ENCODE measurements around the gene MDP1.
"Not testable (repeated sequence)": the region's sequence is repeated elsewhere in the genome, so short reads cannot be mapped to it uniquely, and the experiment has no call there.

MDP1 gene

DNA sequence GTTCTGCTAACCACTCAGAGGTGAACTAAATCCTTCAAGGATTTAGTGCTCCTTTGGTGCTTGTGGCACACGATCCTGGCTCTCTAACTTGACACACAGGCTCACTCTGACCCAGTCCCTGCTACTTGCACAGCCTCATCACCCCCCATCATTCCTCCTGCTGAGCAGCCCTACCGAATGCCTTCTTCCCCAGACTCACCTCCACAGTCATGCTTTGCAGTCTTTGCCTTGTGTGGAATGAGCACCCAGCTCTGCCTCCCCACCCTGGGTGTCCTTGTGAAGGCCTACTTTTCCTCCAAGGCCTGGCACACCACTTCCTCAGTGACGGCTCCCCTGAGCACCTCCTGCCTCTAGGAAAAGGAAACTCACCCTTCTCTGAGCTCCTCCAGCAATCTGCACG, 34.5 kb upstream of the MDP1 start:
- no peak for DNase-seq

DNA sequence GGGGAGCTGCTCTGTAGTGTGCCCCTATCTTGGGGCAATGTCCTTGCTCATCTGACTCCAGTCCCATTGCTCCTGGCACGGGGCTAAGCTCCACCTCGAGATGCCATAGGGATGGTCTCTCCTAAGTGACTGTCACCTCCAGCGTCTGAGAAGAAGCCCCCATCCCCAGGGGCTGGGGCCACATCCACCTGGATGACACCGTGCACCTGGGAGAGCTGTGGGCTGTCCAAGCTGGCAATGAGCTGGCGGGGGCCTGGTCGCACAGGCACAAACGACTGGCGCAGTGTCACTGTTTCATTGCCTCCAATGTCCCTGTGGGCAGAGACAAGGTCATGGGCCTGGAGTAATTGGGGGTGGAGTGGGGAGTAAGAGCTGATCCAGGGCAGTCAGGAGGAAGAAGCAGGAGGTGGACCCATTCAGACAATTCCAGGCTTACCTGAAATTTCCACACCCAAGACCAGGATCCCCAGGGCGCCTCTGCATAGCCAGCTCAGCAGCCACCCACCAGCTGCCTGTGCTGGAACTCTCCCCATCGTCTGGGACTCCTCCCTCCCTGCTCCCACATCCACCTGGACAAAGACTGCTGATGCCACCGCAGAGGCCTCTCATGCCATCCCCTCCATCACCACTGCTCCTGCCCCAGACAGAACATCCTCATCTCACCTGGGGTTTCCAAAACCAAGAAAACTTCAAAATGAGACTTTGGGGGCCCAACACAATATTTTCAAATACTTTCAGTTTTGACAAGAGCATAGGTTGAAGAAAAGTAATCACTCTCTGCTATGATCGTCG, 33.6 kb upstream of the MDP1 start:
- no peak for DNase-seq

DNA sequence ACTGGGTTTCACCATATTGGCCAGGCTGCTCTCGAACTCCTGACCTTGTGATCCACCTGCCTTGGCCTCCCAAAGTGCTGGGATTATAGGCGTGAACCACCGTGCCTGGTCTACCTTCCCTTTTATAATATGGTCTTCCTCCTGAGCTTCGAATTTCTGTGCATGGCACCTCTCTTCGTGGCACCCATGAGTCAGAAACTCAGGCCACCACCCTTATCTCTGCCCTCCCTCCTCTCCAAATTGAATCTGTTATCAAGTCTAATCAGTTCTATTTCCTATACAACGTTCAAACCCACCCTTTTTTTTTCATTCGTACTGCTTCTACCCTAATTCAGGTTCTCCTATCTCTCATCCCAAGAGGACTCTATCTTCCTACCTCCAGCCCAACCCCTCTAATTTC, 31.6 kb upstream of the MDP1 start:
- no peak for DNase-seq

DNA sequence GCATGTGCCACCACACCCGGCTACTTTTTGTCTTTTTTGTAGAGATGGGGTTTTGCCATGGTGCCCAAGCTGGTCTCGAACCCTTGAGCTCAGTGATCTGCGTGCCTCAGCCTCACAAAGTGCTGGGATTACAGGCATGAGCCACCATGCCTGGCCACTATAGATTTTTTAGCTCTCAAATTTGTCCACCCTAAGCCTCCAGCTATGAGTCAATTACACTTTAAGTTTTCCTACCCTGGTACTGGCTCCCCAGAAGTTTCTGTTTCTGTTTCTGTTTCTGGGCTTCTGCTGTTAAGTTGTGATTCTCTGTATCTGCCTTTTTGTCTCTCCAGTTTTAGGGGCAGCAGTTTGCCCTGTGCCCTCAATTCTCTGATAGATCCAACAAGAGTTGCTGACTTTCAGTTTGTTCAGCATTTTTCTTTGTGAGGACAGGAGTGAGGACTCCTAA, 30.9 kb upstream of the MDP1 start:
- DNase-seq: no peak

DNA sequence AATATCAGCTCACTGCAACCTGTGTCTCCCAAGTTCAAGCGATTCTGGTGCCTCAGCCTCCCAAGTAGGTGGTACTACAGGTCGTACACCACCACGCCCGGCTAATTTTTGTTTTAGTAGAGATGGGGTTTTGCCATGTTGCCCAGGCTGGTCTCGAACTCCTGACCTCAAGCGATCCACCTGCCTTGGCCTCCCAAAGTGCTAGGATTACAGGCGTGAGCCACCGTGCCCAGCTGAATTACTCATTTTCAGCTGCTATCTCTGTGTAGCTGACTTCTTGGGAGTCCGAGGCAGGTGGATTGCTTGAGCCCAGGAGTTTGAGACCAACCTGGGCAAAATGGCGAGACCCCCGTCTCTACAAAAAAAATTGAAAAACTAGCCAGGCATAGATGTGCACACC, 29.5 kb upstream of the MDP1 start:
- DNase-seq: not testable (repeated sequence)

GRCh38 chr14:24243336-24243836, 27.5 kb upstream of the MDP1 start:
- DNase-seq: no peak

DNA sequence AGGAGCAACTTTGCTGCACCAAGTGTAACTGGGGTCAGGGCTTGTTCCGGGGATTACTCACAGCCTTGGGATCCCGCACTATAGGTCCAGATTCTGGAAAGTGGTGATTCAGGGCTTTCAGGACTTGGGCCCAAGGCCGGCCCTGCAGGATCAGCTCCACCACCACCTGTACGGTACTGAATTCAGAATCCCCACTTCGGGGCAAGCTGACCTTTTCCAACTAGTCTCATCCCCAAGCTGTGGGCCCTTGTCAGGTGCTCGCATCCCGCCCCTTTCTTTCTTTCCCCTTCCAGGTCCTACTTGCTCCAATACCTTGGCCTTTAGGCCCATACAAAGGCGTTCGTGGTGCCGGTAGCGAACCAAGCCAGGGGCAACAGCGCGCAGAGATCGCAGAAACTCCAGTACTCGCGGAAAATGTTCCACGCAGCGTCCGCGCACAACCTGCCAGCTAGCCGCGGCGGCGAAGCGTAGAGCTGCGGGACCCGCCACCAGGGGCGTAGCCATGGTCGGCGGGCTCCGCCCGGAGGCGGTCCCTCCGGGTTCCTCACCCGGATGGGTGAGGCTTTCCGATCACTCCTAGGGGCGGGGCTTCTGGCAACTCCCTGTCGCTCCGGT, 26.1 kb upstream of the MDP1 start:
- DNase-seq: peak; percentile 95

DNA sequence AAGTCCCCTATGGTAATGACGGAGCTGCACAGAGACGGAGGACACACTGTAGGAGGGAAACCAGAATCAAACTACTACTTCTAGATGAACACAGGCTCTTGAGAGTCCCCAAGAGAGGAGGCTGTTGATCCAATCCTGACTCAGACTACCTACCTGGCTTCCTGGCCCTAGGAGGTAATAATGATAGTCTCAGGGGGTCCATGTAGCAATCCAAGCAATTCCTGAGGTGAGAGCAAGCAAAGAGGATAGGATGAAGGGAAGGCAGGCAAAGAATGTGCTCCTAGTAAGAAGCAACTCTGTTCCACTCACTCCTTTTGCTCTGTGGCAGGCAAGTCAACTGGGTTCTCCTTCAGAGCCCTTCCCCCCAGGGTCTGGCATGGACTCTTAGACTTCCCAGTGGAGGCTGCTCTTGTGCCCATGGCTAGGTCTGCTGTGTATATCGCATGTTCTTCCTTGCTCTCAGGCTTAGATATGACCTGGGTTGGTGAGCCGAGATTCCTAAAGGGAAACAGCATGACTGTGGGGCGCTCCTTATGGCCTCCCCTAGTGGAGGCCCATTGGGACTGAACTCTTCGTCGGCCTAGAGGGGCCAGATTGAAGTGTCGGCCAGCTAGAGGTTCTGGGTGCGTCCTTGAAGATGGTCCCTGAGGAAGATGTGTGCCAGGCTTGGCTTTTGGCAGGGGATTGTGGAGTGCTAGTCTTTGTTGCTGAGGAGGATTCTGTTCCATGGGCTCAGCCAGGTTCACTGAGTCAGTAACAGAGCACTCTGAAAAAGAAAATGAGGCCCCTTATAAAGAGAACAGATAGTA, 24.4 kb upstream of the MDP1 start:
- no peak for DNase-seq

DNA sequence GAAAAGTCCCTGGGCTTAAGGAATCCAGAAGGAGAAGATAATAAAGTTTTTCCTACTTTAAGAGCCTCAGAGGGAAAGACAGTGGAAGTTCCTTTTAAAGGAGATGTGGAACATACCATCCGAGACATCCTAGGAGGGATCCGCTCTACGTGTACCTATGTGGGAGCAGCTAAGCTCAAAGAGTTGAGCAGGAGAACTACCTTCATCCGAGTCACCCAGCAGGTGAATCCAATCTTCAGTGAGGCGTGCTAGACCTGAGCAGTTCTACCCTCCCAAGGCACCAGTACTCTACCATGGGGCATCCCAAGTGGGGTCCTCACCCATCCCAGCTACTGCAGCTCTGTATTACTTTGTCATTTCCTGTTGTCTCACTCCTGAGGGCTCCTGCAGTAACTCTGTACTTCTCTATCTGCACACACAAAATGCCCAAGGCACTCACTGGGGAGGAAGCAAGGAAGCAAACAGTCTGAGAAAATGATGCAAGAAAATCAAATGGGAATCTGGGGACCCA, 22.7 kb upstream of the MDP1 start:
- no peak for DNase-seq

DNA sequence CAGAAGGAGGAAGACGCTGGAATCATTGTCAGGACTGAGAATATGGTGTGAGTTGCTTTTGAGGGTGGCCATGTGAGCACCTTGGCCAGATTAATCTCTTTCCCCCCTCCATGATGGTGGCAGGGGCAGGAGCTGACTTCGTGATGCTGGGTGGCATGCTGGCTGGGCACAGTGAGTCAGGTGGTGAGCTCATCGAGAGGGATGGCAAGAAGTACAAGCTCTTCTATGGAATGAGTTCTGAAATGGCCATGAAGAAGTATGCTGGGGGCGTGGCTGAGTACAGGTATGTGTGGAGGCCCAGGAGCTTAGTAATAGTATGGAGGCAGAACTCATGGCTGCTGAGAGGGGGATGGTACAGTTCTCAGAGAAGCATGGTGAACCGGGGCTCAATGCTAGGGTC, 22.3 kb upstream of the MDP1 start:
- DNase-seq: no peak

GRCh38 chr14:24237463-24237955, 21.6 kb upstream of the MDP1 start:
- DNase-seq: no peak

DNA sequence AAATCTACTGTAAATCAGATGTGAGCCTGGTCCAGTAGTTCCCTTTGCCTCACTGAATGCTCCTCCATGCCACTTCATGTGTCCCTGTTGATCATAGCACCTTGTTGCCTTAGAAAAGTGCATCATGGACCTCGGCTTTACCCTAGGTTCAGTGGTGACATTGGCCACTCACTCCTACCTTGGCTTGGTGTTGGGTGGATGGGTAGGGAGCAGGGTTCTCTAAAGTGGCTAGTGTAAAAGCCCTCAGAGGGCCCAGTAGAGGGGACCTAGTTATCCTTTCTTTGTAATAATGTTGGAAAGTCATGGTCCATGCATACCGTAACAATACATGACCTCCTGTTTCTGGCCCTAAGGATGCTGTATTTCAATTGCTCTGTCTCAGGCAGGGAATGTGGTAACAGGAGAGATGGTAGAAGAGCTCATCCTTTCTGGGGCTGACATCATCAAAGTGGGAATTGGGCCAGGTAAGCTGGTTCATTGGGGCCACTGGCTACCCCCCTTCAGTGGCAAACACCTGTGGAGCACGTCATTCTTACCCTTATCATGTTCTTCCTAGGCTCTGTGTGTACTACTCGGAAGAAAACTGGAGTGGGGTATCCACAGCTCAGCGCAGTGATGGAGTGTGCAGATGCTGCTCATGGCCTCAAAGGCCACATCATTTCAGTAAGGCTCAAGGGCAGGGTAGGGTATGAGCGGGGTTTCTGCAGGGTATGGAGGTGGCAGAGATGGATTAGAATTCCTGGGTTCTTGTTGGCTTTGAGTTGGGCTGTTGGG, 21.0 kb upstream of the MDP1 start:
- no peak for DNase-seq

- DNase-seq: no peak
Observed at GRCh38 chr14:24235804-24236688, 20.2 kb upstream of the MDP1 start.

DNA sequence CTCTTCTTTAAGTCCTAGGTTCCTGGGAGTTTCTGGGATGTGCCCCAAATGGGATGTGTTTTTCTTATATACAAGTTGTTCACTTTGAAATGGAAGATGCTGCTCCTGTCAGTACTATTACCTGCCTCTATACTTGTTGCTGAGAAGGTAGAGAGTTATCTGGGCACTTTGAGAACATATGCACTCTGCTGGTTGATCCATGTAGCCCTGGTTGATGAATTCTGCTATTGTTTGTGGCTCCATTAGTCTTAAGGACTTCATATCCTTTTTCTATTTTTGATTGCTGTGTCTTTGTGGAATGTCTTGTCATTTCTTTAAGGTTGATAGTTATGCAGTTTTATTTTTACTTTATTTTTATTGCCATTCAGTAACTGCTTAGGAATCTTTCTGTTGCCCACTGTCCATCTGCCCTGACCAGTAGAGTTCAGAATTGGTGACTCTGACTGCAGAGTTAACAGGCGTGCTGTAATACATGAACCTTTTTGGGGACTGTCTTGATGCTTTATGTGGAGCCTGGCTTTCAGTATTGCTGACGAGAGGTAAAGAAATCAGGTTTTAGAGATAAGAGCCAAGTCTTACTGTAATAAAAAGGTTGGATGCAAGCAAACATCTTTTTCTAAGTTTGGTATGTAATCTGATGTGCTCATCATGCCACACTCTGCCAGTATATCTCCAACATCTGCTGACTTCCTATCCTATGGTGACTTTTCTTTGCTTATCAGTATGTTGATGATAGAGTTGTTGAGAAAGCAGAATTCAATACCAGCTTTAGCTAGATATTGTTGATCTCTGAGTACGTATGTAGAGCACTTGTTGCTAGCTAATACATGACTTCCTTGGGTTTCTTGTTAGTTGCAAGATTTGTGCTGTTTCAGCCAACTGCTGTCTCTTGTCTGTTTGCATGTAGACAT, 18.5 kb upstream of the MDP1 start:
- no peak for DNase-seq

- no peak for DNase-seq
Observed at GRCh38 chr14:24233538-24233866, 17.6 kb upstream of the MDP1 start.

DNA sequence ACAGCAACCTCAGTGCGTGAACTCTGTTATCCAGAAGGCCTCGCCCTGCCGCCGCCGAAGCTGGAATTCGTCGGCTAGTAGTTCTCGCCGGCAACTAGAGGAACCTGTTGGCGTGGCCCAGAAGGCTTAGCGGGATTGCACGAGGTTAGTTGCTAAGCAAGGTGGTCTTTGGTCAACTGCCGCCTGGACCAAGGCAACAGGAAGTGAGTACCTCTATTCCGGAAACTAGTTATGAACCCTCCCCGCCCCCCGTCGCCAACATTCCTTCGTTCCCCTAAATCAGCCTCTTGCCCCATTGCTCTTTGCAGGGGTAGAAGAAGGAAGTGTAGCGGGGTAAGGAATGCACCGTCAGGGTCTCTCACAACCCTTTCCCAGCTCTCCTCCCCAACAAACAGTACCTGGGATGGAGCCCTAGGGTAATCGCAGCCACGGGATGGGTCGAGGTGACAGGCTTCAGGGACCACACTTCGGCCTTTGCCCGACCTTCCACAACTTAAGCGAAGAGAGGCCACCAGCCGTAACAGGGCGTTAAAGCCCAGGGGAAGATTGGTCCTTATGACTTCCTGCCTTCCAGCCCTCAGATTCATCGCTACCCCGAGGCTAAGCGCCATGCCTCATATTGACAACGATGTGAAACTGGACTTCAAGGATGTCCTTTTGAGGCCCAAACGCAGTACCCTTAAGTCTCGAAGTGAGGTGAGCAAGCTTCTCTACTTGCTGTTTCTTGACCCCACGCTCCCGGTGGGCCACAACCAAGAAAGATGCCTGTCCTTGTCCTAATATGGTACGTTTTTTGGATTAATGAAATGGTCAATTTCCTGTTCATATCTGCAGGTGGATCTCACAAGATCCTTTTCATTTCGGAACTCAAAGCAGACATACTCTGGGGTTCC, 17.0 kb upstream of the MDP1 start, which contains the start of gene GMPR2:
Gene GMPR2 (plus strand): TSS at position 285 of the 893 bp plus-strand sequence. CDS start 325 bp downstream, at position 610.
- no peak for DNase-seq

- DNase-seq: peak; percentile 96
Observed at GRCh38 chr14:24232121-24232644, 16.3 kb upstream of the MDP1 start, which contains the start of gene NEDD8. NEDD8 (minus strand) TSS chr14:24232367; CDS start chr14:24232267, 100 bp downstream.

DNA sequence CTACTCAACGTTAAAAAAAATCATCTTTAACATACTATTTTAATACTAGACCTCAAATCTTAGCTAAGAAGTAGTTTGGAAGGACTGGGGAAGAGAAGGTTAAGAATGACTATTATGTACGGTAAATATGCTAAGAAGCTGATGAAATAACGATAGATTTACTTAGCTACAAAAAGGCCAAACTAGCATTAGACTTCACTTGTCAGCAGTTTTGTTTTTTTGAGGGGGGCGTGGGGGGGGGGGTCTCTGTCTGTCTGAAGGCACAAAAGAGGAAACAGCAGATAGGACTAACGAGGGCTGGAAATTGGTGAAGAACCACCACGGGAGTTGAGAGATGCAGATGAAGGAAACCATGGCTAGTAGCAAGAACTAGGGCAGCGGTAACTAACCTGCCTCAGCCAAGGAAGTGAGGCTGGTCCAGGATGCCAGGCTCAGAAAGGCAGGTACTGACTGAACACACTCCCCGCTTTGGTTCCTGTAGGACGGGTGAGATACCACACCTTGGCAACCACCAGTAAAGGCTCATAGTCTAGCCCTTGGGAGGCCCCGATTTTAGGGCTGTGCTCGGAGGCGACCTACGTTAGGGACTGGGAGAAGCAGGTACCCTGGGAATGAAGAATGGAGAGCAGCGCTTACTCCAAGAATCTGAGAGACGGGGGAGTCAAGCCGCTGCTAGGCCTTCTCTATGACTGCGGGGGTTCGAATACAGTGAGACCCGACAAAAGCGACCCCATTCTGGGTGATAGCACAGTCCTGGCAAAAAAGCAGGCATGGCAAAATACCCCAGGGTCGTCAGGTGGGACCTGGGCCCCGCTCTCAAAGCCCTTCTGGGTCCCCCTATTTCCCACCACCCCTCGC, 15.6 kb upstream of the MDP1 start:
- DNase-seq: no peak

Data from femur (tissue), 1 donor.